Fibroblast of mammary gland (primary cell): ENCODE measurements around the gene ZC3H18.

Experiments
- DNase-seq: peaks from one replicate; pipeline ENCODE4 v3.0.0-alpha.2; 2010; ENCODE audit warnings: low read depth
- H3K4me3 ChIP-seq: 2 replicates; pipeline ENCODE4 v1.5.1; 2011; ENCODE audit warnings: low read depth, mild to moderate bottlenecking, low read length, moderate library complexity; ENCODE audit not compliant: control insufficient read depth
- TF ChIP-seq, protein P1 (sequence below): conservative IDR thresholded peaks from 2 replicates; pipeline ENCODE4 v1.5.1; 2011; ENCODE audit warnings: low read depth, low read length, inconsistent platforms; ENCODE audit not compliant: control insufficient read depth, insufficient read depth

The ZC3H18 gene

DNA sequence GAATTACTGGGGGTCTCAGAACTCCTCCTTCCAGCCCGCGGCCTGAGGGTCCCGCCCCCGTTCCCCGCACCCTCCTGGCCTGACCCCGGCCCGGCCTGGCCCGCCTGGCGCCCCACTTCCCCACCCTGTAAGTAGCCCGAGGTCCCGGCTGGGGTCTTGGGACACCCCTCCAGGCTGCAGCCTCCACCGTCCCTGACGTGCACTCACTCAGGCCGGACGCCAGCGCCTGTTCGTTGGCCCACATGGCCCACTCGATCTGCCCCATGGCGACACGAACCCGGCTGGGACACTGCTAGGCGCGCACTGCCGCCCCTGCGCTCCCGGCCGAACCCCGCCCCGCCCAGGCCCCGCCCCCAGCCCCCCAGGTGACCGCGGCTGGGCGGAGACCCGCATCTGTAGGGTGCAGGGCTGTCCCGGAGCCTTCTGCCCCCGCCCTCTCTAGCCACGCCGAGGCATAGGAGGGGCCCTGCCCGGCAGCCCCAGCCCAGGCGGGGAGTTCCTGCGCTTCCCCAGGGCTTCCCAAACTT, 80.6 kb downstream of the ZC3H18 start, which contains the start of gene CYBA:
Gene CYBA (minus strand): TSS at position 305 of the 527 bp plus-strand sequence. CDS start 40 bp downstream, at position 265.
- TF ChIP-seq, protein P1, sequence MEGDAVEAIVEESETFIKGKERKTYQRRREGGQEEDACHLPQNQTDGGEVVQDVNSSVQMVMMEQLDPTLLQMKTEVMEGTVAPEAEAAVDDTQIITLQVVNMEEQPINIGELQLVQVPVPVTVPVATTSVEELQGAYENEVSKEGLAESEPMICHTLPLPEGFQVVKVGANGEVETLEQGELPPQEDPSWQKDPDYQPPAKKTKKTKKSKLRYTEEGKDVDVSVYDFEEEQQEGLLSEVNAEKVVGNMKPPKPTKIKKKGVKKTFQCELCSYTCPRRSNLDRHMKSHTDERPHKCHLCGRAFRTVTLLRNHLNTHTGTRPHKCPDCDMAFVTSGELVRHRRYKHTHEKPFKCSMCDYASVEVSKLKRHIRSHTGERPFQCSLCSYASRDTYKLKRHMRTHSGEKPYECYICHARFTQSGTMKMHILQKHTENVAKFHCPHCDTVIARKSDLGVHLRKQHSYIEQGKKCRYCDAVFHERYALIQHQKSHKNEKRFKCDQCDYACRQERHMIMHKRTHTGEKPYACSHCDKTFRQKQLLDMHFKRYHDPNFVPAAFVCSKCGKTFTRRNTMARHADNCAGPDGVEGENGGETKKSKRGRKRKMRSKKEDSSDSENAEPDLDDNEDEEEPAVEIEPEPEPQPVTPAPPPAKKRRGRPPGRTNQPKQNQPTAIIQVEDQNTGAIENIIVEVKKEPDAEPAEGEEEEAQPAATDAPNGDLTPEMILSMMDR = no peak
- H3K4me3 ChIP-seq = peak within 1 kb of the TSS; percentile 53
- DNase-seq = peak; percentile 33

DNA sequence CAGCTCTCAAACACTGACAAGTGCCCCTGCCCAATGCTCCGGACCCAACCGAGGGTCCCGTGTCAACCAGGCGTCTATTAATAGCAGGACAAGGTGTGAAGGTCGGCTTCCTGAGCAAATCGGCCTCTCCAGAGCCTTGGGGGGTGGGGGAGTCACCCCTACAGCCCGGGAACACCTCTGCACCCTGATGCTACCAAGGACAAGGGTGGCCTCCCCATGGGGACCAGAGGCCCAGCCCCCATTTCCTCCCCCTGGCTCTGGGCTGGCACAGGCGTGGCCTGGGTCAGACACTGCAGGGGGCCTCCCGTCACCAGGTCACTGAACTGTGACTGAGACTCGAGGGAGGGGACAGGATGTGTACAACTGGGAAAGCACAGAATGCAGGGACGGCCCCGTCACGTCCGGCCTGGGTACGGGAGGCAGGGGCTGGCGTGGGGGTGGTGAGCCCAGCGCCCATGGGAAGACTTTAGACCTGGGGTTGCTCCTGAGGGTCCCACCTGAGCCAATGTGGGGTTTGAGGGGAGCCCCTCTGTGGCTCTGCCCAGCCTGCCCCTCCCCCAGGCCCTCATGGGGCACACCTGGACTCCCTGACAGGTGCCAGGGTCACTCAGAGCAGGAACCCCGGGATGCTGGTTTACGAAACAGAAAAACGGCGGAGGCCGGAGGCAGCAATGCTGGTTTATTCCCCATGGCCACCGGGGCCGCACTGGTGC, 81.2 kb downstream of the ZC3H18 start:
- TF ChIP-seq, protein P1 = no peak
- DNase-seq = no peak
- H3K4me3 ChIP-seq = peak overlapping the region; percentile 11

DNA sequence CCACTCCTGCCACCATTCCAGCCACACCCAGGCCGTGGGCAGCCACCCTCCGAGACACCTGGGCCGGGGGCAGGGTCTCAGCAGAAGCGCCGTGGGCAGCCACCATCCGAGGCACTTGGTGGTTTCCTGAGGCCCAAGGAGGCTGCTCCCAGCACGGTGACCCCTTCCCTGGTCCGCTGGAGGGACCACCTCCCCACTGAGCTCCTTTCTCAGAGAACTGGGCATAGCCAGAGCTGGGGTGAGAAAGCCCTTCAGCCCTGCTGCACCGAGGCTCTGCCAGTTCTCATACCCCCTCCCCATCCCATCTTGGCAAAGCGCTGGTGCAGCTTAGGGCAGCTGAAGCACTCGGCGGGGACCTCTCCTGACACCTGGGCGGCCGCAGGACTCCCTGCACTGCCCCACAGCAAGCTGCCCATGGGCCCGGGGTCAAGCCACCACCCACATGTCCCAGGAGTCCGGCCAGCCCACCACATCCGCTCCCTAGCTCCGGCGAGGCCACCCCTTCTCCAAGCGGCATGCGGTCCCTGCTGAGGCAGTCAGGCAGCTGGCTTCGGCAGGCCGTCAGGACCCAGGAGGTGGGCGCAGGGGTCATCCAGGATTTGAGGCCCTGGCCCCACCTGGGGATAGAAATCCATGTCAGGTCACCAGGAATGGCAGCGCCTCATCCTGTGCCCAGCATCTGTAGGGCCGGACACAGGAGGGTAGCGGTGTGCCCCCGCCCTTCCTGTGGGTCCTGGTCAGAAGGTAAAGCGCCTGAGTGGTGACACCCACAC, 82.0 kb downstream of the ZC3H18 start:
- no peak for DNase-seq
- no peak overlapping the region for H3K4me3 ChIP-seq
- TF ChIP-seq, protein P1 = no peak

DNA sequence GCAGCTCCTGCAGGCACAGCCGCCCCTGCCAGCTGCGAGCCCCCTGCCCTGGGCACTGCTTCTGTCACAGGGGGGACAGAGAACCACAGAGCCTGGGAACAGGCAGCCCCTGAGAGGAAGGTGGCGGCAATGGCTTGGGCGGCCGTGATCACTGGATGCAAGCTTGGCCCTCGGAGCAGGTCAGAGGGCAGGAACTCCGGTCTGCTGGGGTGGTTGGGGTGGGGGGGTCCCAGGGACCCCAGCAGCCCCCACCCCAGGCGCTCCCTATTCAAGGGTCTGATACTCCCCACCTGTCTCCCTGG, 82.5 kb downstream of the ZC3H18 start:
- TF ChIP-seq, protein P1 = no peak
- no peak for DNase-seq
- H3K4me3 ChIP-seq = no peak overlapping the region

DNA sequence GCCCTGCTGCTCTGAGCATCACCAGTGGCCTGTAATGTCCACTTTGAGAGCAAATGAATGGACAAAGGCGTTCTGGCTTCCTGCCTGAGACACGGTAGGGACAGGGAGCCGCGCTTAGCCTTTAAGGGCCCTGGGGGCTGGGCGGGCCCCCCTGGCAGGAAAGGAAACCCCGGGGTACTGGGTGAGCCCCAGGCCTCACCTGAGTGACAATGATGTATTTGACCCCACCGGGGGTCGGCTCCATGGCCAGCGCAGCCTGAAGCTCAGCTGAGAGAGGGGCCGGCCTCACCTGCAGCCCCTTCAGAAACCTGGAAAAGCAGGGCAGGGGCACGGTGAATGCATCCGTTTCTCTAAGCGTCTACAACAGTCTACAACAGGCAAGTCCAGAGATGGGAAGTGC, 82.9 kb downstream of the ZC3H18 start:
- TF ChIP-seq, protein P1 = no peak
- no peak overlapping the region for H3K4me3 ChIP-seq
- DNase-seq = no peak

DNA sequence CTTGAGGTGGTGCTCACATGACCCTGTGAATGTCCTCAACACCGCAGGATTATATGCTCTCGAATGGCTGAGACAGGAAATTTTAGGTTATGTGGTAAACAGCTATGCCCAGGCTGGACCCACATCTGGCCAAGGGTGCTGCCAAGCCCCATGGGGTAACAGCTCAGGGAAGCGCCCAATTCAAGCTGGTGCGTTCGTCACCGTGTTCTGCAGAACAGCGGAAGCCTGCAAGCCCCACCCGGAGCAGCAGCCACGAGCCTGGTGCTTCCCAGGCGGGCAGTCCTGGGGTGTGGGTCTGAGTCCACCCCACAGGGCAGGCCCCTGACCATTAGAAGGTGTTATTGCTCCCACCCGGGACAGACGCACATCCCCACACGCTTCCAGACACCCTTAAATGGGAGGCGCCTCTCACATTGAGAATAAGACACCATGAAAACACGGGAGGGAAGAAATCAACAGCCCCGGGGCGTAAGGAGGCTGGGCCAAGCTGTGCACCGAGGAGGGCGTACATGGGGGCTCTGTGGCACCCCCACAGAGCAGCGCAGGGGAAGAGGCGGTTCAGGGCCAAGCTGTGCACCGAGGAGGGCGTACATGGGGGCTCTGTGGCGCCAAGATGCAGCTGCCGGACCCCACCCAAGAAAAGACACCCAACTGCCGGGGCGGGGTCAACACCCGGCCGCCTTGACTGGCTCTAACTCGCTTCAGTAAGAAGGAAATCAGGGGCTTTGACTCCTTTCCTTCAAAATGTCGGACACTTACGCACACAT, 83.6 kb downstream of the ZC3H18 start:
- H3K4me3 ChIP-seq = no peak overlapping the region
- no peak for DNase-seq
- TF ChIP-seq, protein P1 = no peak
